Limb (tissue), 2 donors: ENCODE data around the gene DELE1.

Source experiments
- DNase-seq, 2 donors: peaks; one replicate each; pipeline ENCODE4 v3.0.0-alpha.2; 2016; ENCODE audit errors: extremely low spot score in 2 of 2

DELE1 gene

GRCh38 chr5:141957367-141957996 is 33.8 kb downstream of the DELE1 start:
- DNase-seq = no peak

GRCh38 chr5:141958113-141958512 is 34.4 kb downstream of the DELE1 start, which contains the start of gene PCDH12:
Gene PCDH12, minus strand, starts transcription at chr5:141958202. Its CDS starts 351 bp downstream, at chr5:141957851.
- no peak for DNase-seq

GRCh38 chr5:141958546-141959172 is 35.0 kb downstream of the DELE1 start:
- DNase-seq = no peak

DNA sequence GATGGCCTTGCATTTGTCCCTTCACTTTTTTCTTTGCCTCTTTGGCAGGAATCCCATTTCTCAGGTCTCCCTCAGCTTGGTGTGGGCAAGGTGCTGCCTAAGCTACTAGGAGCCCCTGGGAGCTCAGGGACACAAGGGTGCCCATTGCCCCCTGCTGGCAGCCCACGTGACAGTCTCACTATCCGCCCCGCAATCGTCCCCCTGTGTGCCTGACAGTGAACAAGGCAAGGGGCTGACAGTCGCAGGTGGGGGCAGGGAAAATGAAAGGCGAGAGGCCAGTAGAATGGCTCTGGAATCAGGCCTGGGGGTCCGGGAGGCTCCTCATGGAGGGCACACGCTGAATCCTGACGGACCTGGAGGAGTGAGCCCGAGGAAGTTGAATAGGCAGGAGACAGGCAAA is 36.3 kb downstream of the DELE1 start:
- no peak for DNase-seq

- DNase-seq = peak; percentile 90 to 91
Measured at GRCh38 chr5:141960449-141961323, 37.0 kb downstream of the DELE1 start.

GRCh38 chr5:141961466-141961865 is 37.8 kb downstream of the DELE1 start:
- no peak for DNase-seq

DNA sequence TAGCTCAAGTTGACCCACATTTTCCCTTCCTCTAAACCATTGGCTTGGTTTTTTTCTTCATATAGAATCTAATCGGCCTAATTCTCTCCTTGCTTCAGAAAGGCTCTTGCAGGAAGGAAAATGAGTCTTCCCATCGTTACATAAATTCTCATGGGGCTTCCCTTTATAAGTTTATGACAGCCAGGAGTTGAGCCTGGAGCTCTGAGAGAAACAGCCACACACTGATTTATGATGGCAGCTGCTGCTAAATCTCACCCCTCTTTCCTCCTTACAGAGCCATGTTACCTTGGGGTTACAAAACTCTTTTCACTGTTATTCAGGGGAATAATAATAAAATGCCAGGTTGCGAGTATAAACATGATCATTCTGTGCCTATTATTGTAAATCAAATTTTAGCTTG is 40.0 kb downstream of the DELE1 start:
- DNase-seq = no peak

DNA sequence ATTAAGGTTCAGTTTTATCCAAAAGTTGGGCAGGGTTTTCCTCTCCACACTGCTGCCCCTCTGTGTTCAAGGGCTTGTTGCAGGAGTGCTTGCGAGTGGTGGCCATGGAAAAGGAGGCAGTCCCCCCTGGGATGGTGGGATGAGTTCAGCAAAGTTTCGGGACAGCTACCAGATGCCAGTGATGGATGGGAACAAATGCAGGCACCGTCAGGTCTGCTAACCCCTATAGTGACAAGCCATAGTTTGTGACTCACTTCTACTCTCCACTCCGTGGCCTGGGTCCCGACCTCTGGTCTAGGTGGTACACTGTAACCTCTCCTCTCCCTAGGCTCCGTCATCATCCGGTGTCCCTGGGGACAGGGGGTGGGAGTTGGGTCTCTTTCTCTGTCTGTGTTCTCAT is 41.4 kb downstream of the DELE1 start:
- no peak for DNase-seq

- DNase-seq = no peak
Measured at GRCh38 chr5:141966275-141966962, 42.7 kb downstream of the DELE1 start.

DNA sequence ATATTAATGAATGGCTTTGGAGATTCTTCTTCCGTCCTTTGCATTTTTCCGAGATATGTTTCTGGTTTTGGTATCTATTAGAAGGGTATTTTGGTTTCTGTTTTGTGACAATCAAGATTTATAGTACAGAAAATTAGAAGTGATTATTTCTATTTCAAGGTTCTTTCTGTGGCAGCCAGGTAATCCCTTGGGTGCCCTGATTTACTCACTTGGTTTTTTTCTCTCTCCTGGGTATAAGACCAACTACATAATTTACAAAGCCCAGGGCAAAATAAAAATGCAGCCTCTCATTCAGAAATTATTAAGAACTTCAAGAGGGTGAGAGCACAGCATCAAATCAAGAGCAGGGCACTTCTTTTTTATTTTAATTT is 43.3 kb downstream of the DELE1 start:
- no peak for DNase-seq

DNA sequence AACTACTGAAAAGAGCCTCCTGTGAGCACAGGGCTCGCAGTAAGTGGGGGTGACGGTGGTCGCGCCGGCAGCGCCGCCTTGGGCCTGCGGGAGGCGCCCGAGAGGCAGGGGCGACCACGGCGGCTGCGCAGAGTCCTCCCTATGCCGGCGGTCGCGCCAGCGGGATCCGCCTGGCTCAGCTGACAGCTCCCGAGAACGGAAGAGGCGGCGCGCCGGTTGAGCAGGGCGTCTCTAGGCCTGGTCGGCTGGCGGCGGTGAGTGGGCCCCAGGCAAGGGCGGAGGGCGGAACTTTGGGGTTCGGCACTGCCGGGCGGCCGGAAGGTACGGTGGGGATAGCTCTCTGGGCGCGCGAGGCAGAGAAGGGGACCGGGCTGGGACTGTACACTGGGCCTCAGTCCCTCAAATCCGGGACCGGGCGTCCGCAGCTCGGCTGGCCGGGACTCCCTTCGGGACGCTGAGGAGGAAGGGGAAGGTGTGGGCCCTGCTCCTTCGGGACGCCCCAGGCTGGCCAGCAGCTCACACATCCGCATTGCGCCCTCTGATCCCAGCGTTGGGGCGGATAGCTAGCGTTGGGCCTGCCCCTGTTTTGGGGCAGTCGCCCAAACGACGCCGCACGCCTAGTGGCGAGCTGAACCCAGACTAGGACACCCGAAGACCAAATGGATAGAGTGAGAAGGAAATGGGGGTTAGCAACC is 45.4 kb downstream of the DELE1 start, which contains the start of gene RNF14:
RNF14 (plus strand) TSS at position 192 of the 695 bp plus-strand sequence. CDS start 4,484 bp downstream, outside the sequence.
- peak; percentile 95 to 96 for DNase-seq

DNA sequence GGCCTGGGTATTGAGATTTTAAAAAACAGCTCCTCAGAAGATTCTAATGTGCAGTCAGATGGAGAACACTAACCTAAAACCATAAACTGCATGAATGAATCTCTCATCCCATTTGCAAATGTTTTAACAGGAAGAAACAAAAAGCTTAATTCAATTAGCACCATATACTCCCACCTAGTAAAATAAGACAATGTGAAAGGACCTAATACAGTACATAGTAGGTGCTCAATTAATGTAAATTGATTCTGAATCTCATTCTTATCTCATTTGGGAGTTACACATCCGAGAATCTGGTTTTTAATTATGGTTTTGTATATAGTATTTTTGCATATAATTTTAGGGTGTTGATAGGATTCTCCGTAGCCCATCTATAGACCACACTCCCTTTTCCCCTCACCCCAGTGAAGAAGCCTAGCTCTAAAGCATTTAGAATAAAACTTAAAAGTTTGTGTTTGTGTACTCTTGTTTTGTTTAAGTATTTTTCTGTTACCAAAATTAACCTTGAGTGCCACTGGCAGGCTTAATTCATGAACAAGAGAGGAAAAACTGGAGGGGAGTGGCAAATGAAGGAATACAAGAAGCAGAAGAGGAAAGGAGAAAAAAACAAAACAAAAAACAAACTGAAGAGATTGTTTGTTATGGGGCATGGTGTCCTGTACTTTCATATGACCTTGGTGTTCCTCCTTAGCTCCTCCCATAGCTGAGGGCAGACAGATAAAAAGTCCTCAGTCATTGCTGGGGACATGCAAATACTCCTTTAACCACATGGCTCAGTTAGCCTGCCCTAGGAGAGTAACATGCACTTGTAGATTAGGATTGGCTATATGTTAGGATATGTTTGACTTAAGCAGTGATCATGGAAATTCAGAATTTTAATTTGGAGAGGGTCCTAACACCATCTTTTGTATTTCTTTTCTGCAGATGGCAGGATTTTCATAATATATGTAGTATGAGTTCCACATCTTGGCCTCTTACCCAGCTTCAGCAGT is 46.4 kb downstream of the DELE1 start:
- no peak for DNase-seq

DNA sequence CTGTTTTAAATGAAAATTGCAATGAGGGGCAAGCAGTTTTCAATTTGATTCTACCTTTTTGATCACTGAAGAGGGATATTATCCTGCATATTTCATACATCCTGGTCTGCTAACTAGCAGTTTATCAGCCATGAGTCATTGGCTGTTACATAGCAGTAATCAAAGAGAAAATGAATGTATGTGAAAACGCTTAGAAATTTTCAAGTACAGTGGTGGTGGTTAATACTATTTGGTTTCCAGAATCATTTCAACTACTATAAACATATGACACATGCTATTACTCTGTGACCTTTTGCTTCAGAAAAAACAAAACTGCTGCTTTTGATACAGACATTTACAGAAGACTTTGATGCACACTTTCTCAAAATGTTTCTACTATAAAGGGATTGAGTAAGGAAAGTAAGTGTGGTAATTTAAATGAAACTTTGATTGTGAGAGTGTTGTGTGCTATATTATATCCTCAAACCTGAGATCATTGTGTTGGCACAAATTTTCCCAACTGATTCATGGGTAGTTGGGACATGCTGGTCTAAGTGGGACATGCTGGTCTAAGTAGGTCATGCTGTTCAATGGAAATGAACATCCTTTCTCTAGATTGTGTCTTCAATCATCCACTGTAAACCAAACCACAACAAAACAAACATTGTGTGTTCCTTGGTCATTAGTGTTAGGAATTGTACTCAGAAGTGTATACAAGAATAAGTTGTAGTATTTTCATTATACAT is 50.4 kb downstream of the DELE1 start:
- no peak for DNase-seq

- no peak for DNase-seq
Measured at GRCh38 chr5:141976176-141976575, 52.5 kb downstream of the DELE1 start.

GRCh38 chr5:141978389-141978788 is 54.7 kb downstream of the DELE1 start:
- no peak for DNase-seq

DNA sequence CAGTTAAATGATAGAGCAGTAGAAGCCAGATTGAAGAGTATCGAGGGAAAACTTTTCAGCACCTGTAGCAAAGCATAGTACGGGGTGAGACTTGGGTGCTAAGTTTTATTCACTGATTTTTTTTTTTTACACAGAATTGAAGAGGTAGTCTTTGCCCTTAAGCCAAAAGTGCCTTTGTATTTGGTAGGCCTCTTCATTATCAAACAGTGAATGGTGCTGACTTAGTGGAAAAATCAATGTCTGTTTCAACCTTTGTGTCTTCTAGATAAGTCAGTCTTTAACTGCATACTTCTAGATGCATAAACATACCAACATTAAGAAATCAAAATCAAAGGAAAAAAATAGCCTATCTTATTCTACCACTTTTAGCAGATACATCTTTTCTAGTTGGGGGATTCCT is 59.0 kb downstream of the DELE1 start:
- no peak for DNase-seq

DNA sequence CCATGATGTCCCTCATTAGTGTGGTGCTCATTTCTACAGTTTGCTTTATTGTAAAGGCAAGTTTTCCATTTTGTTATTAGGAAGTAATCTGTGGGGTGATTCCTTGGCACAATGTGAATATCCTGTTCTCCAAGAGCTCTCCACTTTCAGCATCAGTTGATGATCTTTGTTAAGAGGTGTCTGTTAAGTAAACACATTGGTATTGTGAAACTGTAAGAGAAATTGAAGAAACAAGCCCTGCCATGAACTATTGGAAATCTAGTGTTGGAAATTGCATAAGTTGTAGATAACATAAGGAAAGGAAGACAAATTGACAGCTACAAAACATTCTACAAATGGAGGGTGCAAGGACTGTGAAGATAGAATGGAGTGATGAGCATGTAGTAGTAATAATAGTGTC is 62.4 kb downstream of the DELE1 start:
- no peak for DNase-seq

- DNase-seq = no peak
Measured at GRCh38 chr5:141989720-141990119, 66.0 kb downstream of the DELE1 start.
